Ascending aorta (tissue), 2 donors: ENCODE data around the gene MIEF2. TPM values are rescaled to one million over a fixed set of nuclear protein-coding genes. Genes with fewer than 3 reads are reported as not detected.

Source experiments
- DNase-seq, 2 donors: peaks; one replicate each; pipeline ENCODE4 v3.0.0-alpha.2; 2019; ENCODE audit warnings: low spot score in 2 of 2
- H3K27ac ChIP-seq, 2 donors: fragments of 200-600 bp; sonication (generic); one replicate each; pipeline ENCODE4 v1.5.1; 2016 to 2017; ENCODE audit warnings: mild to moderate bottlenecking in 1 of 2
- H3K27me3 ChIP-seq: fragments of 200-600 bp; sonication (generic); one replicate; pipeline ENCODE4 v1.5.1; 2017
- H3K36me3 ChIP-seq, 2 donors: fragments of 200-600 bp; sonication (generic); one replicate each; pipeline ENCODE4 v1.5.1; 2016
- H3K4me1 ChIP-seq, 2 donors: fragments of 200-600 bp; sonication (generic); one replicate each; pipeline ENCODE4 v1.5.1; 2016 to 2017; ENCODE audit warnings: mild to moderate bottlenecking in 1 of 2
- H3K4me3 ChIP-seq, 2 donors: fragments of 200-600 bp; sonication (generic); one replicate each; pipeline ENCODE4 v1.5.1; 2016 to 2017; ENCODE audit warnings: mild to moderate bottlenecking in 1 of 2
- H3K9me3 ChIP-seq, 2 donors: fragments of 200-600 bp; sonication (generic); one replicate each; pipeline ENCODE4 v1.5.1; 2016
- CTCF ChIP-seq, 3 experiments: fragments of 200-600 bp in 2 of 3; fragments of 450-650 bp in 1 of 3; sonication (generic) in 2 of 3; IDR thresholded peaks; one replicate each; pipeline ENCODE4 v1.5.1; 2016 to 2019; ENCODE audit warnings: antibody characterized with exemption in 3 of 3, mild to moderate bottlenecking in 1 of 3, moderate library complexity in 1 of 3
- intact Hi-C: fragments of 100-400 bp; cut with DNase I; formaldehyde crosslinking; loops from one replicate; pipeline ENCODE4 v1.15.1; 2023
- total RNA-seq: library from RNA; depleted of rRNA; stranded (reverse); fragments of >200 nt; gene quantifications from one replicate; pipeline ENCODE4 v1.1.0, GENCODE V29; 2016

MIEF2 gene
- total RNA-seq, 1 donor from 2014 or later, result 18.5 TPM

- TF ChIP-seq CTCF (IDR thresholded peaks at IDR 0.05), result no peak
- H3K9me3 ChIP-seq, result no peaks in the 10 kb centered on the region
- no peak overlapping the region for H3K4me3 ChIP-seq
- H3K4me1 ChIP-seq, result peaks cover 0 to 2% of the 10 kb centered on the region in 2 donors
- DNase-seq, result no peak
- no peaks in the 10 kb centered on the region for H3K27me3 ChIP-seq
- H3K27ac ChIP-seq, result no peak overlapping the region
- peaks cover 74 to 79% of the 10 kb centered on the region in 2 donors for H3K36me3 ChIP-seq
- intact Hi-C loops, result no loop called here
Measured at GRCh38 chr17:18246109-18246725, 14.2 kb upstream of the MIEF2 start.

GRCh38 chr17:18246880-18247612 is 13.4 kb upstream of the MIEF2 start:
- DNase-seq, result no peak
- TF ChIP-seq CTCF (IDR thresholded peaks at IDR 0.05), result no peak
- intact Hi-C loops, result no loop called here
- Histone ChIP-seq H3K4me1 (peaks cover 0 to 2% of the 10 kb centered on the region in 2 donors), H3K4me3 (no peak overlapping the region), H3K27me3 (no peaks in the 10 kb centered on the region), H3K36me3 (peaks cover 82 to 86% of the 10 kb centered on the region in 2 donors), H3K9me3 (no peaks in the 10 kb centered on the region), H3K27ac (no peak overlapping the region)

GRCh38 chr17:18247613-18248001 is 12.9 kb upstream of the MIEF2 start:
- intact Hi-C loops, result no loop called here
- H3K4me3 ChIP-seq, result no peak overlapping the region
- peak overlapping the region in 1 of 2 donors; percentile 48 for H3K27ac ChIP-seq
- peaks cover 86 to 91% of the 10 kb centered on the region in 2 donors for H3K36me3 ChIP-seq
- no peaks in the 10 kb centered on the region for H3K9me3 ChIP-seq
- peaks cover 0 to 2% of the 10 kb centered on the region in 2 donors for H3K4me1 ChIP-seq
- no peak for DNase-seq
- TF ChIP-seq CTCF (IDR thresholded peaks at IDR 0.05), result no peak
- no peaks in the 10 kb centered on the region for H3K27me3 ChIP-seq

GRCh38 chr17:18248300-18248731 is 12.1 kb upstream of the MIEF2 start:
- no peak overlapping the region for H3K4me3 ChIP-seq
- H3K27me3 ChIP-seq, result no peaks in the 10 kb centered on the region
- peak overlapping the region in 1 of 2 donors; percentile 48 for H3K27ac ChIP-seq
- TF ChIP-seq CTCF (IDR thresholded peaks at IDR 0.05), result peak; percentile 45 to 63 (median 56)
- DNase-seq, result no peak
- intact Hi-C loops, result no loop called here
- no peaks in the 10 kb centered on the region for H3K9me3 ChIP-seq
- peaks cover 0 to 2% of the 10 kb centered on the region in 2 donors for H3K4me1 ChIP-seq
- H3K36me3 ChIP-seq, result peaks cover 92 to 97% of the 10 kb centered on the region in 2 donors

- intact Hi-C loops, result no loop called here
- no peak for DNase-seq
- no peak overlapping the region for H3K4me3 ChIP-seq
Measured at GRCh38 chr17:18248811-18249210, 11.7 kb upstream of the MIEF2 start.

More at GRCh38 chr17:18248811-18249210, 11.7 kb upstream of the MIEF2 start:
- no peaks in the 10 kb centered on the region for H3K9me3 ChIP-seq
- H3K27me3 ChIP-seq, result no peaks in the 10 kb centered on the region
- no peak for TF ChIP-seq CTCF (IDR thresholded peaks at IDR 0.05)
- H3K4me1 ChIP-seq, result peaks cover 0 to 2% of the 10 kb centered on the region in 2 donors
- H3K27ac ChIP-seq, result peak overlapping the region in 1 of 2 donors; percentile 48
- peaks cover 96 to 97% of the 10 kb centered on the region in 2 donors for H3K36me3 ChIP-seq
